B cell (primary cell): ENCODE results near the gene RBM27. TPM values are rescaled to one million over a fixed set of nuclear protein-coding genes. Genes with fewer than 3 reads are reported as not detected.

Source experiments
- ATAC-seq: fragments of 200-7000 bp; cut with Tn5 transposase; one replicate; pipeline ENCODE4 v1.10.0; 2021; ENCODE audit warnings: low read depth, mild to moderate bottlenecking, moderate number of reproducible peaks, moderate library complexity
- CTCF ChIA-PET: fragments of 350-600 bp; sonication (Branson Sonifier 250); formaldehyde crosslinking; loops from one replicate; lab custom pipeline; 2021; ENCODE audit warnings: antibody characterized with exemption, inconsistent platforms; lab: Charles Lee
- POLR2A ChIA-PET: fragments of 350-600 bp; sonication (Branson Sonifier 250); formaldehyde crosslinking; loops from one replicate; lab custom pipeline; 2021; ENCODE audit warnings: antibody characterized with exemption; lab: Charles Lee
- DNase-seq: peaks from one replicate; pipeline ENCODE4 v3.0.0; 2013
- H2AFZ ChIP-seq: 2 replicates; pipeline ENCODE4 v1.6.1; 2012; ENCODE audit warnings: mild to moderate bottlenecking, low read depth, low read length; ENCODE audit not compliant: insufficient read depth, poor library complexity, severe bottlenecking
- H3K27ac ChIP-seq, 2 donors: 1 replicate in 1 of 2; 2 replicates in 1 of 2; pipeline ENCODE4 v1.5.1; 2012 to 2013; ENCODE audit warnings: low read length in 2 of 2, mild to moderate bottlenecking in 2 of 2, moderate library complexity in 1 of 2
- H3K27me3 ChIP-seq, 4 experiments: fragments of 200-600 bp in 1 of 4; sonication (generic) in 1 of 4; replicated peaks in 1 of 4; 1 replicate in 2 of 4; 2 replicates in 2 of 4; pipeline versions ENCODE4 v1.6.1 to v1.7.0; 2013 to 2016; ENCODE audit warnings: low read length in 3 of 4, mild to moderate bottlenecking in 2 of 4, mixed read lengths in 1 of 4, moderate library complexity in 1 of 4; ENCODE audit not compliant: insufficient read depth in 4 of 4, control insufficient read depth in 3 of 4; ENCODE audit errors: control extremely low read depth in 1 of 4
- H3K36me3 ChIP-seq, 2 experiments: replicated peaks in 1 of 2; 1 replicate in 1 of 2; 2 replicates in 1 of 2; pipeline versions ENCODE4 v1.6.1 to v1.7.1; 2013; ENCODE audit warnings: low read length in 1 of 2; ENCODE audit not compliant: insufficient read depth in 2 of 2, control insufficient read depth in 1 of 2; ENCODE audit errors: control extremely low read depth in 1 of 2, extremely low read depth in 1 of 2
- H3K4me1 ChIP-seq, 2 donors: fragments of 200-600 bp in 1 of 2; sonication (generic) in 1 of 2; 1 replicate in 1 of 2; 2 replicates in 1 of 2; pipeline versions ENCODE4 v1.5.1 to v1.6.1; 2013 to 2017; ENCODE audit warnings: low read length in 2 of 2; ENCODE audit not compliant: control insufficient read depth in 2 of 2, insufficient read depth in 2 of 2
- H3K4me2 ChIP-seq: replicated peaks from 2 replicates; pipeline ENCODE3; 2012; ENCODE audit warnings: mild to moderate bottlenecking, low read depth, low read length; ENCODE audit not compliant: poor library complexity, severe bottlenecking
- H3K4me3 ChIP-seq, 5 experiments: fragments of 200-600 bp in 1 of 5; sonication (generic) in 1 of 5; 1 replicate in 3 of 5; 2 replicates in 2 of 5; pipeline versions ENCODE4 v1.5.1 to v1.7.0; 2011 to 2016; ENCODE audit warnings: low read length in 4 of 5, mild to moderate bottlenecking in 4 of 5, low read depth in 2 of 5, control low read depth in 1 of 5, moderate library complexity in 1 of 5; ENCODE audit not compliant: insufficient read depth in 1 of 5; ENCODE audit errors: control extremely low read depth in 1 of 5, extremely low read depth in 1 of 5
- H3K79me2 ChIP-seq: fragments of 200-600 bp; sonication (generic); one replicate; pipeline ENCODE4 v1.6.0; 2016; ENCODE audit warnings: low read length; ENCODE audit not compliant: control insufficient read depth, insufficient read depth
- H3K9ac ChIP-seq: fragments of 200-600 bp; sonication (generic); 2 replicates; pipeline ENCODE4 v1.6.1; 2017; ENCODE audit warnings: mild to moderate bottlenecking, low read length, moderate library complexity
- H3K9me3 ChIP-seq, 3 donors: one replicate each; pipeline versions ENCODE4 v1.6.1 to v1.7.1; 2013; ENCODE audit warnings: low read length in 2 of 3; ENCODE audit not compliant: control insufficient read depth in 2 of 3, insufficient read depth in 1 of 3; ENCODE audit errors: control extremely low read depth in 1 of 3
- H4K20me1 ChIP-seq: 2 replicates; pipeline ENCODE4 v1.6.0; 2012; ENCODE audit warnings: mild to moderate bottlenecking, low read length; ENCODE audit not compliant: insufficient read depth, control insufficient read depth, poor library complexity, severe bottlenecking
- H3K27ac Mint-ChIP-seq: one replicate; pipeline ENCODE4 v1.8.0; 2021; ENCODE audit warnings: mixed read lengths
- H3K27me3 Mint-ChIP-seq: one replicate; pipeline ENCODE4 v1.8.0; 2021; ENCODE audit warnings: mixed read lengths
- H3K4me1 Mint-ChIP-seq: one replicate; pipeline ENCODE4 v1.8.0; 2021; ENCODE audit warnings: mixed read lengths
- H3K4me3 Mint-ChIP-seq: one replicate; pipeline ENCODE4 v1.8.0; 2021; ENCODE audit warnings: mixed read lengths
- H3K9me3 Mint-ChIP-seq: one replicate; pipeline ENCODE4 v1.8.0; 2022; ENCODE audit warnings: mixed read lengths; ENCODE audit not compliant: insufficient read depth
- EZH2 ChIP-seq: IDR thresholded peaks from 2 replicates; pipeline ENCODE4 v1.6.1; 2012; ENCODE audit warnings: borderline replicate concordance, low read depth, mild to moderate bottlenecking, moderate library complexity, low read length; ENCODE audit not compliant: insufficient read depth, poor library complexity, severe bottlenecking
- WGBS: methylation state at CpG from one replicate; pipeline ENCODE4 v1.1.5; 2013; ENCODE audit warnings: missing lambda C conversion rate; ENCODE audit not compliant: insufficient coverage; 5-methylcytosine and 5-hydroxymethylcytosine counted together
- intact Hi-C: fragments of 100-400 bp; cut with micrococcal nuclease; formaldehyde crosslinking; loops from one replicate; pipeline ENCODE4 v1.10.0; 2022
- polyA plus RNA-seq: library from polyadenylated mRNA; depleted of rRNA; stranded (reverse); fragments of >200 nt; gene quantifications from 2 replicates; pipeline ENCODE4 v1.2.3, GENCODE V29; 2012
- total RNA-seq, 2 donors: library from RNA; stranded (reverse); fragments of 120-200 nt in 1 of 2; gene quantifications; 1 replicate in 1 of 2; 2 replicates in 1 of 2; pipeline versions ENCODE4 v1.2.3 to v1.2.4, GENCODE V29; 2013 to 2022
- TF ChIP-seq, protein P1 (sequence below): fragments of 200-600 bp; IDR thresholded peaks from one replicate; pipeline ENCODE4 v1.8.0; 2022; ENCODE audit warnings: antibody characterized with exemption, mild to moderate bottlenecking

RBM27 gene
- total and polyA plus RNA-seq, 2 donors (not counting 1 experiment from before 2014, with no cell fraction given): 7.4 to 28.7 TPM

DNA sequence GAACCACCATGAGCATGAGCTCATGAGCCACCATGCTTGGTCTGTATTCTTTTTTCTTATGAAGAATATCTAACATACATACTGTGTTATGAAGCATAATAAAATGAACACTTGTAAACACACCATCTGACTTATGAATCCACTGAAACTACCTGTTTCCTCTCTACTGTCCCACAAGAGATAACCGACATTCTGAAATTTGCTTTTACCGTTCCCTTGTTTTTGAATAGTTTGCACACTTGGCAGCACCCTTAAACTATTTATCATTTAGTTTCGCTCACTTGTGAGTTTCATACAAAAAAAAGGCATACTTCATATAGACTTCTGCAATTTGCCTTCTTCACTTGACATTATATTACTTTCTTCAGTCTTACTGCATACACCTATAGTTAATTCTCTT lies 29.8 kb upstream of the RBM27 start:
- TF ChIP-seq, protein P1, sequence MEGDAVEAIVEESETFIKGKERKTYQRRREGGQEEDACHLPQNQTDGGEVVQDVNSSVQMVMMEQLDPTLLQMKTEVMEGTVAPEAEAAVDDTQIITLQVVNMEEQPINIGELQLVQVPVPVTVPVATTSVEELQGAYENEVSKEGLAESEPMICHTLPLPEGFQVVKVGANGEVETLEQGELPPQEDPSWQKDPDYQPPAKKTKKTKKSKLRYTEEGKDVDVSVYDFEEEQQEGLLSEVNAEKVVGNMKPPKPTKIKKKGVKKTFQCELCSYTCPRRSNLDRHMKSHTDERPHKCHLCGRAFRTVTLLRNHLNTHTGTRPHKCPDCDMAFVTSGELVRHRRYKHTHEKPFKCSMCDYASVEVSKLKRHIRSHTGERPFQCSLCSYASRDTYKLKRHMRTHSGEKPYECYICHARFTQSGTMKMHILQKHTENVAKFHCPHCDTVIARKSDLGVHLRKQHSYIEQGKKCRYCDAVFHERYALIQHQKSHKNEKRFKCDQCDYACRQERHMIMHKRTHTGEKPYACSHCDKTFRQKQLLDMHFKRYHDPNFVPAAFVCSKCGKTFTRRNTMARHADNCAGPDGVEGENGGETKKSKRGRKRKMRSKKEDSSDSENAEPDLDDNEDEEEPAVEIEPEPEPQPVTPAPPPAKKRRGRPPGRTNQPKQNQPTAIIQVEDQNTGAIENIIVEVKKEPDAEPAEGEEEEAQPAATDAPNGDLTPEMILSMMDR: no peak
- no peak for TF ChIP-seq EZH2
- H3K27ac ChIP-seq: peak overlapping the region; percentile 40 to 80
- Mint-ChIP-seq H3K4me3 (peak overlapping the region; percentile 50), H3K9me3 (no peaks in the 10 kb centered on the region), H3K4me1 (peaks cover 12% of the 10 kb centered on the region), H3K27me3 (no peaks in the 10 kb centered on the region), H3K27ac (peak overlapping the region; percentile 64)
- ATAC-seq (no peak), DNase-seq (peak; percentile 45)
- peak overlapping the region; percentile 56 for H2AFZ ChIP-seq
- H3K36me3 ChIP-seq: peaks cover 5 to 34% of the 10 kb centered on the region in 2 experiments
- H4K20me1 ChIP-seq: no peaks in the 10 kb centered on the region
- intact Hi-C loops: no loop called here
- POLR2A ChIA-PET: interaction anchor here (0.6 kb wide), 1 partner anchor 9 kb away, joined by 3 read pairs; the partner anchor contains the start of gene LARS1
- H3K9ac ChIP-seq: peak overlapping the region; percentile 7
- H3K79me2 ChIP-seq: peaks cover 30% of the 10 kb centered on the region
- no peak overlapping the region for H3K4me3 ChIP-seq
- H3K27me3 ChIP-seq: no peaks in the 10 kb centered on the region
- peak overlapping the region; percentile 52 for H3K4me2 ChIP-seq
- WGBS: 0% methylated on average over 2 of the region's 3 CpGs
- H3K4me1 ChIP-seq: peaks cover 8 to 11% of the 10 kb centered on the region in 2 donors
- CTCF ChIA-PET: no interaction called here
- no peaks in the 10 kb centered on the region for H3K9me3 ChIP-seq

DNA sequence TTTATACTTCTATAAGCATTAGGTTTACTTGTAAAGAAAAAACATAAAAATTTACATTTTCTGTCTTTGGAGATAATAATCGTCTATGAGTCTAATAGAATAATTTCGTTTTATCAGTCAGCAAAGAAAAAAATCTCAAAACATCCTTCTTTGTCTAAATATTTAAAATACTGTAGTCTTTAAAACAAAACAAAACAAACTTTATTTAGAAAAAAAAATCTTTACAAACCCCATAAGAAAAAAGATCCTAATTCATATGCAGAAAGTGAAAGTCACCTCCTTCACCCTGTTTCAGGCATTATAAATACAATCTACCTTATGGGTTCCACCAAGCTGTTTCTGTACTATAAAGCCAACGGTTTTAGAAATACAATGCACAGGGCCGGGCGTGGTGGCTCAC lies 26.6 kb upstream of the RBM27 start:
- intact Hi-C loops: no loop called here

More for the DNA sequence above, 26.6 kb upstream of the RBM27 start:
- H3K4me3 Mint-ChIP-seq: no peak overlapping the region
- H3K4me1 Mint-ChIP-seq: peaks cover 24% of the 10 kb centered on the region
- no peaks in the 10 kb centered on the region for H3K27me3 ChIP-seq
- WGBS: 78% methylated on average over 3 of the region's 5 CpGs
- peaks cover 16 to 20% of the 10 kb centered on the region in 2 donors for H3K4me1 ChIP-seq
- no peak overlapping the region for H3K9ac ChIP-seq
- H3K27ac ChIP-seq: no peak overlapping the region
- no peak overlapping the region for H3K4me2 ChIP-seq
- CTCF ChIA-PET: no interaction called here
- POLR2A ChIA-PET: no interaction called here
- ATAC-seq (no peak), DNase-seq (no peak)
- no peak overlapping the region for H3K4me3 ChIP-seq
- TF ChIP-seq, protein P1: no peak
- TF ChIP-seq EZH2: no peak
- no peaks in the 10 kb centered on the region for H4K20me1 ChIP-seq
- H3K36me3 ChIP-seq: peaks cover 3 to 16% of the 10 kb centered on the region in 2 experiments
- H3K27me3 Mint-ChIP-seq: no peaks in the 10 kb centered on the region
- no peak overlapping the region for H2AFZ ChIP-seq
- no peaks in the 10 kb centered on the region for H3K9me3 ChIP-seq
- peaks cover 47% of the 10 kb centered on the region for H3K79me2 ChIP-seq
- no peaks in the 10 kb centered on the region for H3K9me3 Mint-ChIP-seq
- H3K27ac Mint-ChIP-seq: no peak overlapping the region
